HG03520 (cell line): ENCODE results near the gene GINS3.

Experiments used
- ATAC-seq: cut with Tn5 transposase; IDR thresholded peaks from one replicate; pipeline ENCODE4 v1.9.1; 2021; ENCODE audit warnings: mild to moderate bottlenecking, moderate library complexity; ENCODE audit not compliant: unreplicated experiment

Gene GINS3

GRCh38 chr16:58421529-58421928 lies 29.3 kb downstream of the GINS3 start:
- ATAC-seq, result no peak

- ATAC-seq, result no peak
Measured at GRCh38 chr16:58422809-58423208, 30.5 kb downstream of the GINS3 start.

GRCh38 chr16:58425245-58425644 lies 33.0 kb downstream of the GINS3 start:
- no peak for ATAC-seq

- ATAC-seq, result no peak
Measured at GRCh38 chr16:58425756-58426494, 33.7 kb downstream of the GINS3 start.

- ATAC-seq, result no peak
Measured at GRCh38 chr16:58426966-58427365, 34.7 kb downstream of the GINS3 start.

- ATAC-seq, result no peak
Measured at GRCh38 chr16:58428621-58429542, 36.6 kb downstream of the GINS3 start.

GRCh38 chr16:58430718-58431117 lies 38.4 kb downstream of the GINS3 start:
- ATAC-seq, result no peak

- no peak for ATAC-seq
Measured at GRCh38 chr16:58433569-58433951, 41.3 kb downstream of the GINS3 start.

GRCh38 chr16:58435779-58436178 lies 43.5 kb downstream of the GINS3 start:
- no peak for ATAC-seq

GRCh38 chr16:58440131-58440530 lies 47.9 kb downstream of the GINS3 start:
- ATAC-seq, result no peak

GRCh38 chr16:58442547-58442946 lies 50.3 kb downstream of the GINS3 start:
- no peak for ATAC-seq

- no peak for ATAC-seq
Measured at GRCh38 chr16:58443783-58444182, 51.5 kb downstream of the GINS3 start.

- ATAC-seq, result no peak
Measured at GRCh38 chr16:58444265-58444664, 52.0 kb downstream of the GINS3 start.

GRCh38 chr16:58448890-58449289 lies 56.6 kb downstream of the GINS3 start:
- no peak for ATAC-seq

- no peak for ATAC-seq
Measured at GRCh38 chr16:58449306-58449705, 57.0 kb downstream of the GINS3 start.

GRCh38 chr16:58449768-58450167 lies 57.5 kb downstream of the GINS3 start:
- no peak for ATAC-seq

- ATAC-seq, result no peak
Measured at GRCh38 chr16:58450590-58450989, 58.3 kb downstream of the GINS3 start.

- no peak for ATAC-seq
Measured at GRCh38 chr16:58451265-58451689, 59.0 kb downstream of the GINS3 start.

GRCh38 chr16:58451945-58452401 lies 59.7 kb downstream of the GINS3 start:
- ATAC-seq, result no peak

GRCh38 chr16:58452640-58453039 lies 60.4 kb downstream of the GINS3 start:
- ATAC-seq, result no peak

GRCh38 chr16:58454178-58454577 lies 61.9 kb downstream of the GINS3 start:
- no peak for ATAC-seq

GRCh38 chr16:58454856-58455255 lies 62.6 kb downstream of the GINS3 start:
- no peak for ATAC-seq
